ENCODE measurements around the gene E2F8. TPM values are rescaled to one million over a fixed set of nuclear protein-coding genes. Genes with fewer than 3 reads are reported as not detected.

The E2F8 gene
- total RNA-seq, 2 donors from 2014 or later, result 12.0 to 22.3 TPM

GRCh38 chr11:19243613-19244012 is 2.9 kb upstream of the E2F8 start:
- Mint-ChIP-seq H3K36me3 (no peaks in the 10 kb centered on the region), H3K9me3 (no peaks in the 10 kb centered on the region), H3K27me3 (peaks cover 26 to 39% of the 10 kb centered on the region in 2 donors), H3K4me1 (ENCODE audit: low read depth in 2 of 2) (peaks cover 7 to 15% of the 10 kb centered on the region in 2 donors), H3K27ac (no peak overlapping the region), H3K4me3 (no peak overlapping the region)
- no peak for ATAC-seq
- DNase-seq (ENCODE audit: low spot score), result no peak

- ATAC-seq (no peak), DNase-seq (ENCODE audit: low spot score) (no peak)
- Mint-ChIP-seq H3K9me3 (no peaks in the 10 kb centered on the region), H3K4me3 (peak overlapping the region; percentile 96), H3K4me1 (ENCODE audit: low read depth in 2 of 2) (peaks cover 7 to 15% of the 10 kb centered on the region in 2 donors), H3K36me3 (no peaks in the 10 kb centered on the region), H3K27me3 (peaks cover 21 to 34% of the 10 kb centered on the region in 2 donors), H3K27ac (no peak overlapping the region)
Measured at GRCh38 chr11:19243143-19243542, 2.4 kb upstream of the E2F8 start.

GRCh38 chr11:19242179-19242932 is 1.6 kb upstream of the E2F8 start:
- Mint-ChIP-seq H3K9me3 (no peaks in the 10 kb centered on the region), H3K36me3 (no peaks in the 10 kb centered on the region), H3K27ac (peak overlapping the region; percentile 68 to 88), H3K4me1 (ENCODE audit: low read depth in 2 of 2) (peaks cover 7 to 15% of the 10 kb centered on the region in 2 donors), H3K4me3 (peak overlapping the region; percentile 96), H3K27me3 (peaks cover 18 to 29% of the 10 kb centered on the region in 2 donors)
- DNase-seq (ENCODE audit: low spot score), result no peak
- no peak for ATAC-seq

- peaks cover 7 to 15% of the 10 kb centered on the region in 2 donors for H3K4me1 Mint-ChIP-seq (ENCODE audit: low read depth in 2 of 2)
- H3K4me3 Mint-ChIP-seq, result peak overlapping the region; percentile 96
- ATAC-seq (peak; percentile 67 to 72), DNase-seq (ENCODE audit: low spot score) (no peak)
- H3K9me3 Mint-ChIP-seq, result no peaks in the 10 kb centered on the region
- no peaks in the 10 kb centered on the region for H3K36me3 Mint-ChIP-seq
- H3K27me3 Mint-ChIP-seq, result peaks cover 14 to 23% of the 10 kb centered on the region in 2 donors
- peak overlapping the region; percentile 68 to 88 for H3K27ac Mint-ChIP-seq
Measured at GRCh38 chr11:19241260-19242178, 774 bp upstream of the E2F8 start.

- Mint-ChIP-seq H3K36me3 (peaks cover 10% of the 10 kb centered on the region), H3K4me1 (ENCODE audit: low read depth in 2 of 2) (peaks cover 7 to 15% of the 10 kb centered on the region in 2 donors), H3K4me3 (peak overlapping the region; percentile 55), H3K27ac (no peak overlapping the region), H3K27me3 (peaks cover 8 to 13% of the 10 kb centered on the region in 2 donors), H3K9me3 (no peaks in the 10 kb centered on the region)
- DNase-seq (ENCODE audit: low spot score) (no peak), ATAC-seq (no peak)
Measured at GRCh38 chr11:19239039-19239438, 1.7 kb downstream of the E2F8 start.

- DNase-seq (ENCODE audit: low spot score), result no peak
- peaks cover 7 to 13% of the 10 kb centered on the region in 2 donors for H3K4me1 Mint-ChIP-seq (ENCODE audit: low read depth in 2 of 2)
- peaks cover 10% of the 10 kb centered on the region for H3K36me3 Mint-ChIP-seq
- no peaks in the 10 kb centered on the region for H3K9me3 Mint-ChIP-seq
- ATAC-seq, result no peak
- no peak overlapping the region for H3K27ac Mint-ChIP-seq
- H3K27me3 Mint-ChIP-seq, result peaks cover 5 to 8% of the 10 kb centered on the region in 2 donors
- no peak overlapping the region for H3K4me3 Mint-ChIP-seq
Measured at GRCh38 chr11:19237813-19238212, 2.9 kb downstream of the E2F8 start.

- ATAC-seq (no peak), DNase-seq (ENCODE audit: low spot score) (no peak)
- Mint-ChIP-seq H3K27ac (no peak overlapping the region), H3K4me3 (no peak overlapping the region), H3K9me3 (no peaks in the 10 kb centered on the region), H3K4me1 (ENCODE audit: low read depth in 2 of 2) (peaks cover 5 to 11% of the 10 kb centered on the region in 2 donors), H3K36me3 (peaks cover 10% of the 10 kb centered on the region), H3K27me3 (peaks cover 3 to 5% of the 10 kb centered on the region in 2 donors)
Measured at GRCh38 chr11:19237381-19237780, 3.4 kb downstream of the E2F8 start.

GRCh38 chr11:19234231-19234817 is 6.4 kb downstream of the E2F8 start:
- H3K36me3 Mint-ChIP-seq, result peaks cover 10% of the 10 kb centered on the region
- no peaks in the 10 kb centered on the region for H3K9me3 Mint-ChIP-seq
- no peaks in the 10 kb centered on the region for H3K27me3 Mint-ChIP-seq
- no peak overlapping the region for H3K27ac Mint-ChIP-seq
- no peak for DNase-seq (ENCODE audit: low spot score)
- no peaks in the 10 kb centered on the region for H3K4me1 Mint-ChIP-seq (ENCODE audit: low read depth in 2 of 2)
- no peak for ATAC-seq
- no peak overlapping the region for H3K4me3 Mint-ChIP-seq

- ATAC-seq (no peak), DNase-seq (ENCODE audit: low spot score) (no peak)
- Mint-ChIP-seq H3K27ac (no peak overlapping the region), H3K27me3 (no peaks in the 10 kb centered on the region), H3K4me3 (no peak overlapping the region), H3K36me3 (peaks cover 10% of the 10 kb centered on the region), H3K9me3 (no peaks in the 10 kb centered on the region), H3K4me1 (ENCODE audit: low read depth in 2 of 2) (no peaks in the 10 kb centered on the region)
Measured at GRCh38 chr11:19232910-19233503, 7.7 kb downstream of the E2F8 start.

GRCh38 chr11:19229671-19230070 is 11.1 kb downstream of the E2F8 start:
- no peaks in the 10 kb centered on the region for H3K4me1 Mint-ChIP-seq (ENCODE audit: low read depth in 2 of 2)
- ATAC-seq, result peak in 1 of 2 donors; percentile 15
- no peak overlapping the region for H3K4me3 Mint-ChIP-seq
- peaks cover 2% of the 10 kb centered on the region for H3K36me3 Mint-ChIP-seq
- no peak for DNase-seq (ENCODE audit: low spot score)
- no peaks in the 10 kb centered on the region for H3K9me3 Mint-ChIP-seq
- no peak overlapping the region for H3K27ac Mint-ChIP-seq
- H3K27me3 Mint-ChIP-seq, result no peaks in the 10 kb centered on the region

GRCh38 chr11:19228968-19229367 is 11.8 kb downstream of the E2F8 start:
- Mint-ChIP-seq H3K9me3 (no peaks in the 10 kb centered on the region), H3K36me3 (peaks cover 6% of the 10 kb centered on the region)

GRCh38 chr11:19226378-19227195 is 14.2 kb downstream of the E2F8 start:
- Mint-ChIP-seq H3K27ac (no peak overlapping the region), H3K27me3 (no peaks in the 10 kb centered on the region), H3K36me3 (peaks cover 6% of the 10 kb centered on the region), H3K4me1 (ENCODE audit: low read depth in 2 of 2) (no peaks in the 10 kb centered on the region), H3K4me3 (no peak overlapping the region), H3K9me3 (no peaks in the 10 kb centered on the region)
- no peak for ATAC-seq
- DNase-seq (ENCODE audit: low spot score), result no peak

More at GRCh38 chr11:19228968-19229367, 11.8 kb downstream of the E2F8 start:
- Mint-ChIP-seq H3K27ac (no peak overlapping the region), H3K4me1 (ENCODE audit: low read depth in 2 of 2) (no peaks in the 10 kb centered on the region), H3K4me3 (no peak overlapping the region), H3K27me3 (no peaks in the 10 kb centered on the region)
- DNase-seq (ENCODE audit: low spot score) (no peak), ATAC-seq (no peak)

GRCh38 chr11:19225581-19225980 is 15.2 kb downstream of the E2F8 start:
- no peaks in the 10 kb centered on the region for H3K27me3 Mint-ChIP-seq
- ATAC-seq, result no peak
- no peak overlapping the region for H3K27ac Mint-ChIP-seq
- H3K4me3 Mint-ChIP-seq, result no peak overlapping the region
- peaks cover 6% of the 10 kb centered on the region for H3K36me3 Mint-ChIP-seq
- H3K4me1 Mint-ChIP-seq (ENCODE audit: low read depth in 2 of 2), result no peaks in the 10 kb centered on the region
- no peaks in the 10 kb centered on the region for H3K9me3 Mint-ChIP-seq
- DNase-seq (ENCODE audit: low spot score), result no peak
